HL-60 (cell line): ENCODE measurements around the gene RIN3.

Experiments used
- CTCF ChIP-seq: IDR thresholded peaks from one replicate; pipeline ENCODE4 v1.5.1; 2011; ENCODE audit warnings: low read length, control low read depth, inconsistent platforms; ENCODE audit not compliant: insufficient read depth
- POLR2AphosphoS5 ChIP-seq: IDR thresholded peaks from 2 replicates; pipeline ENCODE4 v1.6.1; 2012; ENCODE audit warnings: low read depth

- TF ChIP-seq CTCF (no peak), POLR2AphosphoS5 (no peak)
These were observed 64.9 kb downstream of the RIN3 start for GRCh38 chr14:92578511-92578910.
